Measurements from ENCODE around the gene DENND1A. TPM values are rescaled to one million over a fixed set of nuclear protein-coding genes. Genes with fewer than 3 reads are reported as not detected.

DENND1A gene
- total and polyA plus RNA-seq, 12 donors = 7.3 to 36.7 (median 19.6) TPM

DNA sequence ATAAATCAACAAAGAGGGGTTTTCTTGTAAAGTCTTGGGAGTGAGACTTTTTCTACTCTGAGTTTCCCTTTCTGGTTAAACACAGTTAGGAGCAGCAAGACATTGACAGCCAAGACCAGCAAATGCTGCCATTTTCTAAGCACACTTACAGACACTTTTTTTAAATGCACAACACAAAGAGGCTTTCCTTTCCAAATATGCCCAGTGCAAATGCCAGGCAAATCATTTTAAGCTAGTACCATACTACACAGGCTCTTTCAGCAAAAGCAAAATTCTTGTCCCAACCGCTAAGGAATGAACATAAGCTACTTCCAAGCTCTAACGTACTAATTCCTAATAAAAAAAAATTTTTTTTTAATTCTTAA, 68.2 kb downstream of the DENND1A start:
- peaks cover 3 to 36% of the 10 kb centered on the region in 2 donors for H3K4me1 ChIP-seq (replicated peaks in 1 of 2)
- WGBS, 4 donors = 95 to 99% (median 96%) methylated on average over 2 of the region's 2 CpGs
- intact Hi-C loops (cut with DNase I) = no loop called here
- TF ChIP-seq, protein P1, sequence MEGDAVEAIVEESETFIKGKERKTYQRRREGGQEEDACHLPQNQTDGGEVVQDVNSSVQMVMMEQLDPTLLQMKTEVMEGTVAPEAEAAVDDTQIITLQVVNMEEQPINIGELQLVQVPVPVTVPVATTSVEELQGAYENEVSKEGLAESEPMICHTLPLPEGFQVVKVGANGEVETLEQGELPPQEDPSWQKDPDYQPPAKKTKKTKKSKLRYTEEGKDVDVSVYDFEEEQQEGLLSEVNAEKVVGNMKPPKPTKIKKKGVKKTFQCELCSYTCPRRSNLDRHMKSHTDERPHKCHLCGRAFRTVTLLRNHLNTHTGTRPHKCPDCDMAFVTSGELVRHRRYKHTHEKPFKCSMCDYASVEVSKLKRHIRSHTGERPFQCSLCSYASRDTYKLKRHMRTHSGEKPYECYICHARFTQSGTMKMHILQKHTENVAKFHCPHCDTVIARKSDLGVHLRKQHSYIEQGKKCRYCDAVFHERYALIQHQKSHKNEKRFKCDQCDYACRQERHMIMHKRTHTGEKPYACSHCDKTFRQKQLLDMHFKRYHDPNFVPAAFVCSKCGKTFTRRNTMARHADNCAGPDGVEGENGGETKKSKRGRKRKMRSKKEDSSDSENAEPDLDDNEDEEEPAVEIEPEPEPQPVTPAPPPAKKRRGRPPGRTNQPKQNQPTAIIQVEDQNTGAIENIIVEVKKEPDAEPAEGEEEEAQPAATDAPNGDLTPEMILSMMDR (IDR thresholded peaks at IDR 0.05) = no peak
- no peak for TF ChIP-seq POLR2A (IDR thresholded peaks at IDR 0.05)
- no peak overlapping the region for H3K27ac ChIP-seq
- DNase-seq = no peak
- no peaks in the 10 kb centered on the region for H3K36me3 ChIP-seq (replicated peaks in 1 of 2)
- no peak overlapping the region for H3K4me3 ChIP-seq
- H3K9me3 ChIP-seq (replicated peaks in 1 of 3) = no peaks in the 10 kb centered on the region
- no peaks in the 10 kb centered on the region for H3K27me3 ChIP-seq

DNA sequence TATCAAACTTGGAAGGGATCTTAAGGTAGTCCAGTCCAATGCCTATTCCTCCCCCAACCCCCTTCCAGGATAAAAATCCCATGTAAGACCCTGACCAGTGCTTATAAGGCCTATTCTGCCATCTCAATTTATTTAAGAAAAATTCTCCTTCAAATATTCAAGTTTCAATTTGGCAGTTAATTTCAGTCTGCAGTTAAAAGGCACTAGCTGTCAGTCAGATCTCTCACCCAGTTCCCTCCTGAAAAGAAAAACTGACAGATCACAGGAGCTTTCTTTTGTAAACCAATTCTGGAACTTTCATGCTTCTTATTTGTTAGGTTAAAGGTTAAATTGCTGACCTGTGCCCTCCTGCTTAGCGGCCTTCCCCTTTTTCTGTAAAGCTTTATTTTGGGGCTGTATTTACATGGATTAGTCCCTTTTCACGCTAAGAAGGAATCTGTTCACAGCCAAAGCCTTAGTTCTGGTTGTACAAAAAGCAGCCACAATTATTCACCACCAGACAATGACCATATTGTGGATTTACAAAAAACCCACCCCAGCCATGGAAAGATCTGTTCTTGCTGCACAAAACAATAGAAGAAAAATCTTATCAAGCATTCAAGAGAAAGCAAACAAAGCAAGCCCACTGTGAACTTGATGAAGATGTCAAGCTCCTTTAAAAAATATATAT, 68.7 kb downstream of the DENND1A start:
- no peak for DNase-seq
- intact Hi-C loops (cut with DNase I) = no loop called here
- Histone ChIP-seq H3K4me1 (replicated peaks in 1 of 2) (peaks cover 3 to 34% of the 10 kb centered on the region in 2 donors), H3K27ac (no peak overlapping the region), H3K27me3 (no peaks in the 10 kb centered on the region), H3K9me3 (replicated peaks in 1 of 3) (no peaks in the 10 kb centered on the region), H3K36me3 (replicated peaks in 1 of 2) (no peaks in the 10 kb centered on the region), H3K4me3 (no peak overlapping the region)
- WGBS, 4 donors = 67 to 94% (median 84%) methylated on average over 2 of the region's 2 CpGs
- no peak for TF ChIP-seq POLR2A (IDR thresholded peaks at IDR 0.05)
- TF ChIP-seq, protein P1 (IDR thresholded peaks at IDR 0.05) = no peak

DNA sequence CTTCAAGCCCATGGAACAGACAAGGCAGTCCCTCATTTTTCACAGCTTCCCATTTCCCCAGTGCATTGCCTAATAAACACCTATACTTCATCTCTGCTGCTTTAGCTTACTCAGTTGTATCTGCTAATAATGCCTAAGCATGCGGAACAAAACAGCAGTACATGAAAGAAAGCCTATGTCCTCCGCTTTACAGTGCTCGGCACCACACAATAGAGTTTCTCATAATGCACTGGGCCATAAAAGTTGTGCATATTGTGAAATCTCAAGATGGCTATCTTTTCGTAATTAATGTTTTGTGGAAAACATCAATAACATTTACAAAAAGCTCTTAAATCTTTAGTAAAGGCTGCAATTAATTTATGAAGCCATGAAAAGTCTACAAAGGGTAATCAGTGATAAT, 69.3 kb downstream of the DENND1A start:
- TF ChIP-seq POLR2A (IDR thresholded peaks at IDR 0.05) = no peak
- TF ChIP-seq, protein P1 (IDR thresholded peaks at IDR 0.05) = no peak
- Histone ChIP-seq H3K9me3 (replicated peaks in 1 of 3) (no peaks in the 10 kb centered on the region), H3K4me1 (replicated peaks in 1 of 2) (peaks cover 3 to 32% of the 10 kb centered on the region in 2 donors), H3K27me3 (no peaks in the 10 kb centered on the region), H3K4me3 (no peak overlapping the region), H3K27ac (no peak overlapping the region), H3K36me3 (replicated peaks in 1 of 2) (no peaks in the 10 kb centered on the region)
- no peak for DNase-seq
- WGBS, 4 donors = 82 to 97% (median 92%) methylated on average over 4 of the region's 4 CpGs
- intact Hi-C loops (cut with DNase I) = no loop called here

DNA sequence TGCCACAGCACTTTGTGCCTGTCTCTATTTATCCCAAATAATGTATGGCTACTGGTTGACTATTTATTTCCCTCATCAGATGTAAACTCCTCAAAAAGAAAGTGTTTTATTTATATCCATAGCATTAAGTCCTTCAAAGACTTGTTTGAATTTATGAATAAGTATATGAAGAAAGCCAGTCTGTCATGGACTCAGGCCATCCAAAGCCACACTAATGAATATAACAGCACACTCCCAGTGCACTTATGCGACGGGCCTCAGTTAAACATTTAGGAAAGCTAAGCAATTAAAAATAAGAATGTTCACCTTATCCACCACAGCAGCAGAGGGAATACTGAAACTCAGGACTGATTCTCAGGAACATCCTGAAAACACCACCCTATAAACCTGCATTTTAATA, 77.5 kb downstream of the DENND1A start:
- H3K36me3 ChIP-seq (replicated peaks in 1 of 2) = no peaks in the 10 kb centered on the region
- intact Hi-C loops (cut with DNase I) = no loop called here
- no peaks in the 10 kb centered on the region for H3K4me1 ChIP-seq (replicated peaks in 1 of 2)
- no peaks in the 10 kb centered on the region for H3K27me3 ChIP-seq
- DNase-seq = no peak
- H3K4me3 ChIP-seq = no peak overlapping the region
- whole genome bisulfite sequencing, 4 donors = 96 to 97% (median 96%) methylated on average over 2 of the region's 2 CpGs
- TF ChIP-seq, protein P1 (IDR thresholded peaks at IDR 0.05) = no peak
- no peak for TF ChIP-seq POLR2A (IDR thresholded peaks at IDR 0.05)
- no peak overlapping the region for H3K27ac ChIP-seq
- peaks cover 0 to 3% (median 0%) of the 10 kb centered on the region in 3 donors for H3K9me3 ChIP-seq (replicated peaks in 1 of 3)

Data from adrenal gland (tissue), 12 donors.